Mesangial cell (primary cell): ENCODE data around the gene SHE. TPM values are rescaled to one million over a fixed set of nuclear protein-coding genes. Genes with fewer than 3 reads are reported as not detected.

Experiments
- total RNA-seq: library from RNA; depleted of rRNA; stranded (reverse); fragments of >200 nt; gene quantifications from 2 replicates; pipeline ENCODE4 v1.2.3, GENCODE V29; 2015

Gene SHE
- under 0.01 TPM in 1 of 2 replicates, not detected in the other for total RNA-seq

DNA sequence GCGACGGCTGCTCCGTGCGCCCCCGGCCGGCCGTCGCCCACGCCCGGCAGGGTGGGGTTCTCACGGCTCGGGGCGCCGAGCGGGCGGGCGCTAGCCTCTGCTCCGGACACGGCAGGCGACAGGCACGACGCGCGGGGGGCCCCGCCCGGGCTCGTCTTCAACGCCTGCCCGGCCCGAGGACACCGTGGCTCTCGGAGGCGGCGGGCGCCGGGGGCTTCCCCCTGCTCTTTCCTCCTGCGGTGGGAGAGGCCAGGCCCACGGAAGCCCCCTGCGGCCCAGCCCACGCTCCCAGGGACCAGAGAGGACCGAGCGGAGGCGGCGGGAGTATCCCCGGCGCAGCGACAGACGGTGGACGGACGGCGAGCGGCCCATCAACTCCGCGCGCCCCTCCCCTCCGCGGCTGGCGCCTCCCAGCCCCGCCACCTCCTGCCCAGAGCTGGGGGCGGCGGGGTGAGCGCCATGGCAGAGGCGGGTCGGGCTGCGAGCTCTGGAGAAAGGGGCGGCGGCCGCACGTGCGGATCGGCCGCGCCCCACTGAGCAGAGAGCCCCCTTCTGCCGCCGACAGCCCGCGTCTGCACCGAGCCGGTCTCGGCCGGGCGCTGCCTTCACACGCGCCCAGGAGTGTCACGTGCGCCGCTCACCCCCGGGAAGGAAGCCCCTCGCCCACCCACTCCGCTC is at the start of gene SHE, which contains the start of gene TDRD10:
TSS of gene SHE (minus strand) at position 347 of the 678 bp plus-strand sequence. CDS start 386 bp downstream, outside the sequence.
TSS of gene TDRD10 (plus strand) at position 154 of the 678 bp plus-strand sequence. CDS start 4,685 bp downstream, outside the sequence.

Other genes starting within 250 kb of the SHE start
- 80.0 and 124 TPM in 2 replicates for gene HAX1, start 229.8 kb downstream of the SHE start, total RNA-seq
- not detected in 2 replicates for gene AQP10, start 181.3 kb downstream of the SHE start, total RNA-seq
- gene ATP8B2, start 176.9 kb downstream of the SHE start, total RNA-seq = 48.9 and 56.2 TPM in 2 replicates
- gene IL6R, start 97.1 kb downstream of the SHE start, total RNA-seq = 6.7 and 36.4 TPM in 2 replicates
- gene TDRD10, start 193 bp downstream of the SHE start, total RNA-seq = not detected in 2 replicates
- 14.0 and 24.0 TPM in 2 replicates for gene UBE2Q1, start 56.2 kb upstream of the SHE start, total RNA-seq
- gene CHRNB2, start 65.4 kb upstream of the SHE start, total RNA-seq = 0.25 TPM in 1 of 2 replicates, not detected in the other
- 66.8 and 91.9 TPM in 2 replicates for gene ADAR, start 105.8 kb upstream of the SHE start, total RNA-seq